Activated CD8-positive, alpha-beta memory T cell treated with anti-CD3 and anti-CD28 coated beads for 4 hours (primary cell): ENCODE data around the gene FGD4.

Source experiments
- DNase-seq, 2 donors: peaks; one replicate each; pipeline ENCODE4 v3.0.0-alpha.2; 2020; ENCODE audit warnings: low read depth in 2 of 2

FGD4 gene

DNA sequence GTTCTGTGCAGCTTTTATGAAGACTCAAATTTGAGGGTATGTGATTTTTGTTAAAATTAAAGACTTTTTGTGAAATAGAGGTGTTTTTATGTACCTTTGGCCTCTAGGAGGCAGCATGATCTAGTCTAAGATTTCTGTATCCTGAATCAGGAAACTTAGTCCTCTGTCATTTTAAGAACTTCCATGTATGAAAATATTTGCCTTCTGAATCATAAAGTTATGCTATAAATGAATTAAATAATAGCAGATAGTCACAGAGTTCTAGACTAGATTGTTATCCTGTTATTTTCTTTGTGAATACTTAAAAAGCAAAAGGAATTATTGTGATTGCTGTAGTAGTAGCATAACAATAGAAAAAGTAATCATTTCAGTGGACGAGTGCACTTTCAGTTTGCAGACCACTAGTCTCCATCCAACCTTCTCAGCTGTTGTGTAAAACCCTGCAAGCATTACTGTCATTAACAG, 56.3 kb downstream of the FGD4 start:
- no peak for DNase-seq

DNA sequence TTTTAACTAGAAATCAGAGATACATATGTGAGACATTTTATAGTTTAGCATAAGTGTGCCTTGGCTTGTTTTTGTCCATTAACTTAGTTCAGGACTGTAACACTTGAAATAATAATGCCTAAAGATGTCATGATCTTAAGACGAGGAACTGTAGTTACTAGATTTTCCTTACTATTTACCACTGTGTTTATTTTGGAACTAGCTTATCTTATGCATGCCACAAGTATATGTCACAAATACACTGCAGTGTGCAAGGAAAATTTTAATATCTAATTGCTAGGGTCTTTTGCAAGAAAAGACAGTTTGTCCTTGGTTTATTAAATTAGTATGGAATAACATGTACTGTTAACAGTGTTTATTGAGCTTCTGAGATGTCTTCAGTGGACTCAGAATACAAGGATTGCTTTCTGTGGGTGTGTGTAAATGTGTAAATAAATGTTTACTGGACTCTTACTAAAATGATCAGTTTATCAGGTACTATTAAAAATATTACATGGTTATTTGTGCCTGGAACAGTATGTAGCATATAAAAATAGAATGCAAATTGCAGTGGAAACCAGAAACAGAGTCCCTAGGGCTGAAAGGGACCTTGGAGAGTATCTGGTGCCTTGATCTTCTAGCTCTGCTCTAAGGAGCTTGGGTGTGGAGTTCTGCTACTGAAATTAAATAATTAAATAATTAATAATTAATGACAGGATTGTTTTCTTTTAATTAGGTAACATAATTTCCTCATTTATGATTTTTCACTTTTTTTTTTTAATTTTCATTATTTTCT, 58.1 kb downstream of the FGD4 start:
- no peak for DNase-seq

DNA sequence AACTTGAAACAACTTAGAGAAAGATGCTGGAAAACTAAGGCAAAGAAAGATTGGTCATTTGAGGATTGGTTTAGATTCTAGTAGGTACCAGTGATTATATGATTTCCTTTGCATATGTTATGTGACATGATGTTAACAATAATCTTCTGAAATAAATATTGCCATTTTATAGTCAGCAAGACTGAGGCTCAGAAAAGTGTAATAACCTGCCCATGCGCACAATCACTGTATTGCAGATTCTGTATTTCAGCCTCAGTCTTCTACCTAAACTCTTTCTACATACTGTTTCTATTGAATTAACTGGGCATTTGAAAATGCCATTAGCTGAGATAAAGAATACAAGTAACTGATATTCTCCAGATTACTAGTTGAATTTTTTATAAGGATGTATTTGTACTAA, 61.3 kb downstream of the FGD4 start:
- DNase-seq, result no peak

DNA sequence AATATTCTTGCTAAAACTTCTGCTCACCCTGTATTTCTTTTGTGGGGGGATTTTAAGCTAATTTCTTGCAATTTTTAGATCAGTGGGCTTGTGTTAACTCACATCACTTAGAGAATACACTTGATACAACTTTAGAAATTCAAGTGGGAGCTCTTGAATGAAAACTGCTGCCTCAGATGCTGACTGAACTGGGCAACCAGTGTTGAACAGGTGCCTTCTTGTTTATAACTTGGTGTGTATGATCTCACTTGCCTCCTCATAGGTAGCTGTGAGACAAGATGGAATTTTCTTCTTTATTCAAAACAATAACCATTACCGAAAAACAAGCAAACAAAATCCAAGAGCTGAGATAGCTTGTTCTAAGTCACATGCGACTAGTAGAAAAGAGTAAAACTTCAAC, 63.5 kb downstream of the FGD4 start:
- no peak for DNase-seq

DNA sequence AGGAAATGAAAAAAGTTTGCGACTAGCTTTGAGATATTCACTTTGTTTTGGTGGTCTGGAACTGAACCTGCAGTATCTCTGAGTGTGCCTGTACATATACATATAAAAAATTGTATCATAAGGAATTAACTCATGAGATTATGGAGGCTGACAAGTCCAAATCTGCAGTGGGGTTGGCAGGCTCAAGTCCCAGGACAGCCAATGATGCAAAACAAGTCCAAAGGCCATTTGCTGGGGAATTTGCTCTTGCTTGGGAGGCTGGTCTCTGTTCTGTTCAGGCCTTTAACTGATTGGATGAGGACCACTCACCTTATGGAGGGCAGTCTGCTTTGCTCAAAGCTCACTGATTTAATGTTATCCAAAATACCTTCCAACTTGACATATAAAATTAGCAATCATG, 66.8 kb downstream of the FGD4 start:
- no peak for DNase-seq

DNA sequence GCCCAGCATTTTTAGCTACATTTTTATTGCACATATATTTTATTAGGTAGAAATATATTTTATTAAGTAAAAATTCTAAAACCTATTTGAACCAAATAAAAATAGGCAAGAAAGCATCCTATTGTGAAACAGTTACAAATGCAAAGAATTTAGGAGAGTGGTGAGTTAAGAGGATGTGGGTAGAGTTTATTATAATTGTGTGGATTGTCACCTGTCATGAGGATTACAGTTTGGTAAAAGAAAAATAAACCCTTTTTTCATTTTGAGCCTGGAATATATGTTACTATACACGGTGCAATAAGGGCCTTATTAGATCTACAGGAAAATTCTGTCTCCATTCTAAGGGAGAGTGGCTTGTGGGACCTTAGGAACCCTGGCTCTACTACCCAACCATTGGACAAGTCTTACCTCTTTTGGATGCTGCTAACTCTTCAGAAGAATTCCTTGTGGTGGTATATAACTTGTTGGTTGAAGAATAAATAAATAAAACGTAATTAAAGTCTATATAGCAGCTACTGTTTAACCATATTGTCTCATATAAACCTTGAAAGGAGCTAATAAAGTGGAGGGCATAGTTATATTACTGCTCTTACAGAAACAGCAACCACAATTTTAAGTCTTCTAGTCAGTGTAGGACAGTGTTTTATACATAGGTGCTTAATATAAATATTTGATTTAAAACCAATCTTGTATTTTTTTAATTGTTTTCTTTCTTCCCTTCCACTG, 67.8 kb downstream of the FGD4 start:
- no peak for DNase-seq

DNA sequence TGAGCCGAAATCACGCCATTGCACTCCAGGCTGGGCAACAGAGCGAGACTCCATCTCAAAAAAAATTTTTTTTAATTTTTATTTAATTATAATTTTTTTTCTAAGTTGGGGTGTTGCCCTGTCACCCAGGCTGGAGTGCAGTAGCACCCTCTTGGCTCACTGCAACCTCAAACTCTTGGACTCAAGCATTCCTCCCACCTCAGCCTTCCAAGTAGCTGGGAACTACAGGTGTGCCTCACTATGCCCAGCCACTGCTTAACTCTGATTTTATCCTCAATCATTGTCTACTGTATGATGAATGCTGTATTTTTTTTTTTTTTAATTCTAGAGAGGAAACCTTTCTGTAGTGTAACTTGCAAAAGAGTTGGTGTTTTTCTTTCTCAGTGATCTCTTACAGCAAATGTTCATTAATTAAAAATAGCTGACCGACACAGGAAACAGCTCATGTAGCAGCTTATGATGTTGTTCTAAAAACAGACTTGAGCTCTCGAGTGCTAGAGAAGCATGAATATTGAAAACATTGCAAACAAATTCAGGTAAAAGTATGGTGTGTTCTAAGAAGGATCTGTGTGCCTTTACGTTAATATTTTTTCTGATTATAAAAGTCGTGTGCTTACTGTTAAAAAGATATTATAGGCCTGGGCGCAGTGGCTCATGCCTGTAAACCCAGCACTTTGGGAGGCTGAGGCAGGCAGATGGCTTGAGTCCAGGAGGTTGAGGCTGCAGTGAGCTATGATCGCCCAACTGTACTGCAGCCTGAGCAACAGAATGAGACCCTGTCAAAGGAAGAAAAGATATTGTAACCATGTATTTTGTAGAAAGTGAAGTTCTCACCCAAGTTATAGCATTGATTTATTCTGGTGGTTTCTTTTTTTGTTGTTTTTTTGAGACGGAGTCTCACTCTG, 68.9 kb downstream of the FGD4 start:
- no peak for DNase-seq

DNA sequence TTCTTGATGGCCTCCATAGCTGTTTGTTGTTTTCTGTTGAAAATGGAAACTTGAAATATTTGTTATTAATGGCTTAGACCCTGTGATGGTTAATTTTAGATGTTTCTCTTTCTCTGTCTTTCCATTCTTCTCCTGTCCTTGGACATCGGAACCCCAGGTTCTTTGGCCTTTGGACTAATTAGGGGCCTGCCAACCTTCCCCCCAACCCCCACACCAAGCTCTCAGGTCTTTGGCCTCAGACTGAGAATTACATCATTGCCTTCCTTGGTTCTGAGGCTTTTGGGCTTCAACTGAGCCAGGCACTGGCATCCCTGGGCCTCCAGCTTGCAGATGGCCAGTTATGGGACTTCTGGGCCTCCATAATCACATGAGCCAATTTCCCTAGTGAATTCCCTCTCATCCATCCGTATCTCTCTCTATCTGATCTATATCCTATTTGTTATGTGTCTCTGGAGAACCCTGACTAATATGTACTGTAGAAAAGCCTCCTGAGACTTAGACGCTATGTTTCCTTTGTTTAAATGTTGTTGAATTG, 71.6 kb downstream of the FGD4 start:
- DNase-seq, result no peak

DNA sequence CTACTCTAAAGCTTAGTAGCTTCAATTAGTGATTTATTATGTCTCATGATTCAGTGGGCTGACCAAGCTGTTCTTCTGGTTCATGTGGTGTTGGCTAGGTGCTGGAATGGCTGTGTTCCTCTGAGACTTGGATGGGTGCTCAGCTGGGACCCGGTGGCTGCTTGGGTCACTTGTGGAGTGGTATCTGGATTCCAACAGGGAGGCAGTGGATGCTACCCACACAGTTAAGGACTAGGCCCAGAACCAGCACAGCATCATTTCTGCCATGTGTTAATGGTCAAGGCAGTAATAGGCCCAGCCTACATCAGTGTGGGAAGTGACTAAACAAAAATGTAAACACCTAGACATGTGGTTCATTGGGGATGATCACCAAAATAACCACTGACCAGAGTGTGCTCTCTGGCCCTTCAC, 72.2 kb downstream of the FGD4 start:
- no peak for DNase-seq

DNA sequence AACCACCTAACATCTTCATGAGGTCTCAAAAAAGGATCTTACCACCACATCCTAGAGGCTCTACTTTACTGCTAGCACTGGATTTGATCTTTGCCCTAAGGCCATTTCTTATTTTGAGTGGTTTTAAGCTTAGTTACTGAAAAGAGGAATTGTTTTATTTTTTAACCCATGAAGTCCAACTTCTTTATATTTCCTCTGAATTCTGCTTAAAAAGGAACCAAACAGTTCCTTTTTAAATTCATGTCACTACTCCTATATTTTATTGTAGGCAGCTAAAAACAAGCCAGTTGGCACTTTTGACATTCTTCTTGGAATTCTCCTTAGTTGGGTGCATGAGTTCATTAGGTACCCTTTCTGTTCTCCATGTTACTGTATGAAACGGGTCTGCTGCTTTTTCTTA, 76.4 kb downstream of the FGD4 start:
- DNase-seq, result no peak

DNA sequence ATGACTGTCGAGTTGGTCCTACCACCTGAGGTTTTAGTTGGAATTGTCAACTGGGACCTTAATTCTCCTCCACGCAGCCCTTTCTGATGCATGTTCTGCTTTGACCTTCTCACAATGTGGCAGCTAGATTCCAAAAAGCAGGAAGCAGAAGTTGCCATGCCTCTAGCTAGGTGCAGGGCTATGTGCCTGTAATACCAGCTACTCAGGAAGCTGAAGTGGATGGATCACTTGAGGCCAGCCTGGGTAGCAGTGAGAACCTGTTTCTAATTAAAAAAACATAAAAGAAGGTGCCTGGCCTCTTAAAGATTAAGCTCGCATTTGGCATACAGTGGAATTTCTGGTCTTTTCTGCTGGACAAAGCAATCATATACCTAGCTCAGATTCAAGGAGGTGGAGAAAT, 77.1 kb downstream of the FGD4 start:
- no peak for DNase-seq

DNA sequence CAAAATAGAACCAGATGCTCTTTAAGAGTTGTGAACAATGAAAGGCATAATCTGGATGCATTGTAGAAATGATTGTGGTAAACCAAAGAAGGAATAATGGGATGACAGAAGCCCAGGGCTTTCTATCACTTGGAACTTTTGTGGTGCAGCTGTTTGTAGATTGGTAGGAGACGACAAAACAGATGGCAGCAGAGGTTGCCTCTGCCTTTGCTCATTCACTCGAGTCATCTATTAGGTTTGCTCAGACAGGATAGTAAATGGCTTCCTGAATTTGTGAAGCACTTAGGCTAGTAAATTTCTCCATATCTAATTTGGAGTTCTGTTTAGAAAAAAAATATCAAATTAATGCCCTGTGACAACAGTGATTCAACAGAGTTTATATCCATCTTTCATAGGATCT, 78.4 kb downstream of the FGD4 start:
- no peak for DNase-seq

DNA sequence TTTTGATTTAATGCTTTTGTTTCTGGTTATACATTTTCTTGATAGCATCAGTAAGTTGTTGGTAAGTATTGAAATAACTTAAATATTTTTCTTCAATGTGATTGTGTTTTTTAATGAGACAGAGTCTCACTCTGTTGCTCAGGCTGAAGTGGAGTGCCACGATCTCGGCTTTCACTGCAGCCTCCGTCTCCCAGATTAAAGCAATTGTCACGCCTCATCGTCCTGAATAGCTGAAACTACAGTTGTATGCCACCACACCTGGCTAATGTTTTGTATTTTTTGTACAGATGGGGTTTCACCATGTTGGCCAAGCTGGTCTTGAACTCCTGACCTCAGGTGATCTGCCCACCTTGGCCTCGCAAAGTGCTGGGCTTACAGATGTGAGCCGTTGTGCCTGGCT, 78.8 kb downstream of the FGD4 start:
- no peak for DNase-seq

DNA sequence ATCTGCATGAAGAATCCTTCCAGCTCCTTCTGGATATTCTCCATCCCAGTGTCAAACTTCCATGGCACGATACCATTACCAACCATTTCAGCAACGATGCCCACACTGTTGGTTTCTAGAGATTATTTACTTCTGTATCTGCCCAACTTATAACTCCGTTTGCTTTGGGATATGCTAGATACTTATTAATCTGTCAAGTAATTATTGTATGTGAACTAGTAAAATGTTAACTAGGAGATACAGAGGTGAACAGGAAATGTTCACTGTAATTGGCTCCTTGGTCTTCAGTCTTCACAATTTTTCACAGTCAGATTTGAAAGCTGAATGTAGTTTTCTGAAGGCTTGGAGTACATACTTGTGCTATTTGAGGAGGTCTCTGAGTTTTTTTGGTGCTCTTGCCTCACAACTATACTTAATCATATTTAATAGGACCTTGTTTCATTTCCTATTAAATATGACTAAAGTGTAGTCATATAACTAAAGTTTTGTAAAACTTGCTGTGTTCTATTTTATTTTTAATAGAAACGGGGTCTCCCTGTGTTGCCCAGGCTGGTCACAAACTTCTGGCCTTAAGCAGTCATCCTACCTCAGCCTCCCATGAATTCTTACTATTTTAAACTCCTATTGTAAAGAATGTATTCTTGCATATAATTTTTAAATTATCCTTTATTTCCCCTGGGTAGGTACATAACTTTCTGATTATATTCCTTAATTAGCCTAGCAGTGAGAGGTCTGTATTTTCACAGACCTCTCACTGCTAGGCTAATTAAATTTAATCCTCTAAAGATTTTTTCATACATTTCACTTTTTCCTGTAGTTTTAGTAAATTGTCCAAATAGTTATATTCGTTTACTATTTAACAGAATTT, 79.7 kb downstream of the FGD4 start:
- DNase-seq, result no peak

DNA sequence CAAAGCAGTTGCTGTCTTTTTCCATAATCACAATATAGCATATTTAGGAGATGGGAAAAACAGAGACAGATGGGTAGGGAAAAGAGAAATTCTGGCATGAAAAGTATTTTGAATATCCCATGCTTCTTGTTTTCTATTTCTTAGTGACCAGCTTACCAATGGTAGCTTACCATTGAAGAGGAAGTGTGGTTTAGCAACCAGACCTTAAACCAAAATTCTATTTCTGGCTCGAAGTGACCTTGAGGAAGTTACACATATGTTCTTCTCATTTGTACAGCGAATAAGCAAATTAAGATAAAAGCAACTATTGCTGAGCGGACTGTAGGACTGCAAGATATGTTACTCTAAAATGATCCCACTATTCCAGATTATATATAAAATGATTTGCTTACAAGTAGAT, 82.9 kb downstream of the FGD4 start:
- no peak for DNase-seq

DNA sequence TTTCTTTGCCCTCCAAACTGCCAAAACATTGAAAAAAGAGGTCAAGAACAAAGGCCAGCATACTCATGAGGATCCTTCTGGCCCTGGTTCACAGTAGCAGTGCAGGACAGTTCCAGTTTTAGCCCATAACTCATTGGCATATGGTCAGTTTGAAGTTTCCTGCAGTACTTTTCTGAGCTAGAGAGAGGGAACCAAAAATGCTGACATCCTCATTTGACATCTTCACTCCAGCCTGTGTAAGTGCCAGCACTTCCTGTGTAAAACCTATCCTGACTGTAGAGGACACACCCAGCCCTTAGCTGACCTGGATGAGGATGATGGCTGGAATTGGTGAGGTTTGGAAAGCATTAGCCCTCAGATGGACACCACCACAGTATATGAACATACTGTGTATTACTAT, 84.1 kb downstream of the FGD4 start:
- DNase-seq, result no peak

DNA sequence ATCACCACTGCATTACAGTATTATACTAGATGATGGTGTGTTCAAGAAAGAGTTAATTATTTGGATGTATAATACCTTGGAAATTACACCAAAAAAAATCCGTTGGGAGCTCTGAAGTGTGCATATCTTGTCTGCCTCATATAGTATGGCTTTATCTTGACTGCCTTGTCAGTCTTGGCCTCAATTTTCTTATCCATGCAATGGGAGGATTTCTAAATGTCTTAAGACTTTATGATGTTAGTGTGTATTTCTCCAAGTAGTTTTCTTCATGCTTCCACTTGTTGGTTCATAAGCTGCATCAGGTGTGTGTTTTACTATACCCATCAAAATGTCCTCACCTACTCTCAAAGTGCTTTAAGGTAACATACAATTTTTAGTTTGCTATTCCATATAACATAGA, 84.6 kb downstream of the FGD4 start:
- no peak for DNase-seq

DNA sequence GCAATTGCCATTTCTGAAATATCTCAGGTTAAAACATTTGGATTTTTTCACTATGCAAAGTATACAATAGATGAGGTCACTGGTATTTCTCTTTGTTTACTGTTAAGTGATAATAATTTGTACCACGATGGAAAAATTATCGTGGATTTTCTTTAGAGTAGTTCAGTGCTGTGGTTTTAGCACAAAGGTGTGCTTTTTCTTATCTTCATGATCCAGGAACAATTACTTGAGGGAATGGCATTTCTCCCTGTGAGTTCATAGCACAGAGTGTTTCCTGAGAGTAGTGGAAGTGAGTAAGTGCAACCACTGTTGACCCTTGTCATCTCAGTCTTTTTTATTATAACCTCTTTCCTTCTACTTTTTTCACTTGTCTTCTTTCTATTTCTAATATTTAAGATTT, 86.8 kb downstream of the FGD4 start:
- no peak for DNase-seq

DNA sequence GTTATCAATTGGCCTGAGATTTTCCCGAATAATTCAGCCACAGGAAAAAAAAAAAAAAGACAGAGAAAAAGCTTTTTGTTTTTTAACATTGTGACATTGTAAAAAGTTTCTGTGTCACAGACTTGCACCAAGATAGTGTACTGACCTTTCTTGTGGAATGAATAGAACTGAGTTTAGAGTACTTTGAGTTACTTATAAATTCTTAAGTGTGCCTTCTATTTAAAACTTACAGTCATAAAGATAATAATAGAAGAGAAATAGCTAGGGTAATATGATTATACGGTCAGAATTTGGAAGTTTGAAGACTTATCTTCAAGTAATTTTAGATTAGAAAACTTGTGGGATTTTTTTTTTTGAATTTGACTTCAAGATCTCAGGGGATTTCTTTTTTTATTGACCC, 88.8 kb downstream of the FGD4 start:
- no peak for DNase-seq

DNA sequence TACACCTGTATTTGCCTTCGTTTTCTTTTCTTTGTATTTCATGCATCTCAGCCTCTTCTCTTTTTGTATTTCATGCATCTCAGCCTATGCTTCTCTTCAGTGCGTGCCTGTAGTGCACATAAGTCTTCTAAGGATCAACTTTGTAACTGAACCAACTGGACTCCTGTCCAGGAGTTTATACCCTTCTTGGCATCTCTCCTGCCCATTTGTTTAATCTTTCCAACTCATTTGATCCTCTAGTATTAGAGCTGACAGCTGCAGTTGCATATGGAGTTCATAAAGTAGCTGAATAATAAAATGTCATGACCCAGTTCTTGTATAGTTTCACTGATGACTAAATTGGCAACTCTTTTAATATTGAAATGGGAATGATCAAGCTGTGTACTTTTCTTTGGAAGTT, 89.7 kb downstream of the FGD4 start:
- no peak for DNase-seq

DNA sequence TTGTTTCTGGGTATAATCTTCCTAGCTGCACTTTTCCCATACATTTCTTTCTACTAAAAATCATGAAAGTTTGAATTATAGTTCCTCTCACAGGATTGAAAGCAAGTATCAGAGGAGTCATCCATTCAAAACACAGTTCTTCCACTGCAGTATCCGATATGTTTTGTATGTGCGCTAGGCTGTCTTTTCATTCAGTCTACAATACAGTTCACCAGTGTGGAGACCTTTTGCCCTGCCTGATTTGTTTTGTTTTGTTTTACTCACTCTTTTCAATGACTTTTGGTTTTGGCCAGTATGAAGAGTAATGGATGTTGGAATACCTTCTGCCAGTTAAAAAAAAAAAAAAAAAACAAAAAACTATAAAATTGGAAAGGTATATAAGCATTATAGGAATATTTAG, 91.4 kb downstream of the FGD4 start:
- no peak for DNase-seq
